WTC11 (cell line): ENCODE data around the gene IYD. TPM values are rescaled to one million over a fixed set of nuclear protein-coding genes. Genes with fewer than 3 reads are reported as not detected.
A peak's percentile ranks its signal among the peaks of the same experiment; 100 is the strongest.

ENCODE experiments used
- ATAC-seq: fragments of 200-7000 bp; cut with Tn5 transposase; 2 replicates; pipeline ENCODE4 v1.10.0; 2021; ENCODE audit warnings: mild to moderate bottlenecking, moderate library complexity
- CTCF ChIA-PET: fragments of 300-600 bp; sonication (Branson Sonifier 250); formaldehyde crosslinking; loops from one replicate; lab custom pipeline; 2021; ENCODE audit warnings: antibody characterized with exemption; lab: Charles Lee
- POLR2A ChIA-PET: fragments of 350-600 bp; sonication (Branson Sonifier 250); formaldehyde crosslinking; loops from one replicate; lab custom pipeline; 2021; ENCODE audit warnings: antibody characterized with exemption; lab: Charles Lee
- DNase-seq: peaks from one replicate; pipeline ENCODE4 v3.0.0; 2021; ENCODE audit warnings: low spot score
- H3K27ac Mint-ChIP-seq: 2 replicates; pipeline ENCODE4 v1.8.0; 2021; ENCODE audit warnings: mixed read lengths
- H3K27me3 Mint-ChIP-seq: 2 replicates; pipeline ENCODE4 v1.8.0; 2021; ENCODE audit warnings: low read depth, mild to moderate bottlenecking, moderate library complexity, mixed read lengths
- H3K36me3 Mint-ChIP-seq: 2 replicates; pipeline ENCODE4 v1.8.0; 2021; ENCODE audit warnings: mixed read lengths
- H3K4me1 Mint-ChIP-seq: 2 replicates; pipeline ENCODE4 v1.8.0; 2022; ENCODE audit warnings: mixed read lengths
- H3K4me3 Mint-ChIP-seq: 2 replicates; pipeline ENCODE4 v1.8.0; 2021; ENCODE audit warnings: mild to moderate bottlenecking, moderate library complexity, mixed read lengths
- H3K9me3 Mint-ChIP-seq: 2 replicates; pipeline ENCODE4 v1.8.0; 2021; ENCODE audit warnings: mixed read lengths
- ATF1 ChIP-seq: sonication (generic); formaldehyde crosslinking; IDR thresholded peaks from 2 replicates; pipeline ENCODE4 v1.8.1; 2023; ENCODE audit warnings: mild to moderate bottlenecking, moderate library complexity, missing genetic modification reagents
- ESRRA ChIP-seq: sonication (generic); formaldehyde crosslinking; IDR thresholded peaks from 2 replicates; pipeline ENCODE4 v1.8.1; 2022; ENCODE audit warnings: mild to moderate bottlenecking, missing genetic modification reagents, borderline replicate concordance
- FOXP4 ChIP-seq: sonication (generic); formaldehyde crosslinking; IDR thresholded peaks from 2 replicates; pipeline ENCODE4 v1.8.0; 2022; ENCODE audit warnings: mild to moderate bottlenecking, missing genetic modification reagents
- HMGA2 ChIP-seq: fragments of 250-450 bp; sonication (Bioruptor Pico); IDR thresholded peaks from 2 replicates; pipeline ENCODE4 v1.4.0; 2021; ENCODE audit warnings: mild to moderate bottlenecking, moderate library complexity
- JUN ChIP-seq: sonication (generic); formaldehyde crosslinking; IDR thresholded peaks from 2 replicates; pipeline ENCODE4 v1.8.0; 2023; ENCODE audit warnings: mild to moderate bottlenecking, missing genetic modification reagents
- KAT7 ChIP-seq: sonication (generic); formaldehyde crosslinking; IDR thresholded peaks from 2 replicates; pipeline ENCODE4 v1.8.1; 2023; ENCODE audit warnings: missing genetic modification reagents, mild to moderate bottlenecking, borderline replicate concordance
- NFATC4 ChIP-seq: fragments of 250-450 bp; sonication (Bioruptor Pico); IDR thresholded peaks from 2 replicates; pipeline ENCODE4 v1.9.0; 2021; ENCODE audit warnings: mild to moderate bottlenecking
- NFE2L1 ChIP-seq: sonication (generic); formaldehyde crosslinking; IDR thresholded peaks from 2 replicates; pipeline ENCODE4 v1.8.1; 2023; ENCODE audit warnings: missing genetic modification reagents
- NR1H2 ChIP-seq: sonication (generic); formaldehyde crosslinking; IDR thresholded peaks from 2 replicates; pipeline ENCODE4 v1.9.0; 2021; ENCODE audit warnings: mild to moderate bottlenecking, moderate library complexity, missing genetic modification reagents
- NR2C2 ChIP-seq: sonication (generic); formaldehyde crosslinking; IDR thresholded peaks from 2 replicates; pipeline ENCODE4 v1.8.0; 2022; ENCODE audit warnings: mild to moderate bottlenecking, missing genetic modification reagents
- RELA ChIP-seq: sonication (generic); formaldehyde crosslinking; IDR thresholded peaks from 2 replicates; pipeline ENCODE4 v1.8.1; 2022; ENCODE audit warnings: missing genetic modification reagents, mild to moderate bottlenecking, borderline replicate concordance
- RORB ChIP-seq: fragments of 250-450 bp; sonication (Bioruptor Pico); IDR thresholded peaks from 2 replicates; pipeline ENCODE4 v1.9.0; 2021; ENCODE audit warnings: mild to moderate bottlenecking
- TEAD1 ChIP-seq: sonication (generic); formaldehyde crosslinking; IDR thresholded peaks from 2 replicates; pipeline ENCODE4 v1.8.0; 2022; ENCODE audit warnings: mild to moderate bottlenecking, missing genetic modification reagents
- TP53 ChIP-seq: sonication (generic); formaldehyde crosslinking; IDR thresholded peaks from 2 replicates; pipeline ENCODE4 v1.8.1; 2023; ENCODE audit warnings: mild to moderate bottlenecking, missing genetic modification reagents
- ZBTB21 ChIP-seq: sonication (generic); formaldehyde crosslinking; IDR thresholded peaks from 2 replicates; pipeline ENCODE4 v1.8.1; 2023; ENCODE audit warnings: mild to moderate bottlenecking, missing genetic modification reagents, borderline replicate concordance
- ZNF219 ChIP-seq: sonication (generic); formaldehyde crosslinking; IDR thresholded peaks from 2 replicates; pipeline ENCODE4 v1.8.0; 2023; ENCODE audit warnings: missing genetic modification reagents, mild to moderate bottlenecking, borderline replicate concordance
- ZNF232 ChIP-seq: sonication (generic); formaldehyde crosslinking; IDR thresholded peaks from 2 replicates; pipeline ENCODE4 v1.8.0; 2022; ENCODE audit warnings: mild to moderate bottlenecking, missing genetic modification reagents
- total RNA-seq: library from RNA; stranded (reverse); gene quantifications from 3 replicates; pipeline ENCODE4 v1.2.3, GENCODE V29; 2021
- TF ChIP-seq, protein P1 (sequence below): sonication (generic); formaldehyde crosslinking; IDR thresholded peaks from 2 replicates; pipeline ENCODE4 v1.8.1; 2023; ENCODE audit warnings: mild to moderate bottlenecking, missing genetic modification reagents
- TF ChIP-seq, protein P2 (sequence below): sonication (generic); formaldehyde crosslinking; IDR thresholded peaks from 2 replicates; pipeline ENCODE4 v1.8.1; 2022; ENCODE audit warnings: mild to moderate bottlenecking, moderate library complexity, missing genetic modification reagents
- TF ChIP-seq, protein P3 (sequence below): sonication (generic); formaldehyde crosslinking; IDR thresholded peaks from 2 replicates; pipeline ENCODE4 v1.8.1; 2023; ENCODE audit warnings: mild to moderate bottlenecking, missing genetic modification reagents, moderate library complexity

IYD gene
- total RNA-seq, 1 experiment from 2014 or later: not detected

DNA sequence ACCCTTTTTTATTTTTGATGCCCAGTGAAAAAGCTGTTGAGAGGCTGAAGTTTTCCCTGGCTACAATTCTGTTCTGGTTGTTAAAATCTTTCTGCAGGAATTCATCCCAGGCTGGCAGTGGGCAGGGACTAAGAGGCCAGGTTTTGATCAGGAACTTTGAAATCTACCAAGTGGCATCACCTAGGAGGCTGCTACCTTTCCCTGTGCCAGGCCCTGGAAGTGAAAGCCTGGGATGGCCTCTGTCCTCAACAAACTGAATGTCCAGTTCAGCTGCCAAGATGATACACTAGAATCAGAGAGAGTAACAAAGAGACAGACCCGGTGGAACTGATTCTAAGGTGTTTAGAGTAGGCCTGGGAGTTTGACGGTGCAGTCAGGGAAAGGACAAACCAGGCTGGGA is 596 bp downstream of the IYD start:
- H3K27ac Mint-ChIP-seq: no peak overlapping the region
- TF ChIP-seq, protein P1, sequence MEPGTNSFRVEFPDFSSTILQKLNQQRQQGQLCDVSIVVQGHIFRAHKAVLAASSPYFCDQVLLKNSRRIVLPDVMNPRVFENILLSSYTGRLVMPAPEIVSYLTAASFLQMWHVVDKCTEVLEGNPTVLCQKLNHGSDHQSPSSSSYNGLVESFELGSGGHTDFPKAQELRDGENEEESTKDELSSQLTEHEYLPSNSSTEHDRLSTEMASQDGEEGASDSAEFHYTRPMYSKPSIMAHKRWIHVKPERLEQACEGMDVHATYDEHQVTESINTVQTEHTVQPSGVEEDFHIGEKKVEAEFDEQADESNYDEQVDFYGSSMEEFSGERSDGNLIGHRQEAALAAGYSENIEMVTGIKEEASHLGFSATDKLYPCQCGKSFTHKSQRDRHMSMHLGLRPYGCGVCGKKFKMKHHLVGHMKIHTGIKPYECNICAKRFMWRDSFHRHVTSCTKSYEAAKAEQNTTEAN (CRISPR knock-in tag): no peak
- no peak for TF ChIP-seq HMGA2 (CRISPR knock-in tag)
- TF ChIP-seq ESRRA (CRISPR knock-in tag): no peak
- TF ChIP-seq, protein P2, sequence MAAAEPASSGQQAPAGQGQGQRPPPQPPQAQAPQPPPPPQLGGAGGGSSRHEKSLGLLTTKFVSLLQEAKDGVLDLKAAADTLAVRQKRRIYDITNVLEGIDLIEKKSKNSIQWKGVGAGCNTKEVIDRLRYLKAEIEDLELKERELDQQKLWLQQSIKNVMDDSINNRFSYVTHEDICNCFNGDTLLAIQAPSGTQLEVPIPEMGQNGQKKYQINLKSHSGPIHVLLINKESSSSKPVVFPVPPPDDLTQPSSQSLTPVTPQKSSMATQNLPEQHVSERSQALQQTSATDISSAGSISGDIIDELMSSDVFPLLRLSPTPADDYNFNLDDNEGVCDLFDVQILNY: no peak
- TF ChIP-seq, protein P3, sequence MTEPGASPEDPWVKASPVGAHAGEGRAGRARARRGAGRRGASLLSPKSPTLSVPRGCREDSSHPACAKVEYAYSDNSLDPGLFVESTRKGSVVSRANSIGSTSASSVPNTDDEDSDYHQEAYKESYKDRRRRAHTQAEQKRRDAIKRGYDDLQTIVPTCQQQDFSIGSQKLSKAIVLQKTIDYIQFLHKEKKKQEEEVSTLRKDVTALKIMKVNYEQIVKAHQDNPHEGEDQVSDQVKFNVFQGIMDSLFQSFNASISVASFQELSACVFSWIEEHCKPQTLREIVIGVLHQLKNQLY (CRISPR knock-in tag): no peak
- TF ChIP-seq RORB: no peak
- no peak for TF ChIP-seq TP53 (CRISPR knock-in tag)
- no peak for TF ChIP-seq ATF1 (CRISPR knock-in tag)
- TF ChIP-seq ZBTB21 (CRISPR knock-in tag): no peak
- TF ChIP-seq JUN (CRISPR knock-in tag): no peak
- no peak for TF ChIP-seq NR2C2 (CRISPR knock-in tag)
- TF ChIP-seq NR1H2 (CRISPR knock-in tag): no peak
- no peak for TF ChIP-seq NFE2L1 (CRISPR knock-in tag)
- TF ChIP-seq ZNF219 (CRISPR knock-in tag): no peak
- no peak for TF ChIP-seq RELA (CRISPR knock-in tag)
- no peaks in the 10 kb centered on the region for H3K36me3 Mint-ChIP-seq
- H3K27me3 Mint-ChIP-seq: no peaks in the 10 kb centered on the region
- ChIA-PET POLR2A (no interaction called here), CTCF (no interaction called here)
- ATAC-seq: no peak
- no peak for DNase-seq
- H3K9me3 Mint-ChIP-seq: no peaks in the 10 kb centered on the region
- no peaks in the 10 kb centered on the region for H3K4me1 Mint-ChIP-seq
- H3K4me3 Mint-ChIP-seq: no peak overlapping the region

DNA sequence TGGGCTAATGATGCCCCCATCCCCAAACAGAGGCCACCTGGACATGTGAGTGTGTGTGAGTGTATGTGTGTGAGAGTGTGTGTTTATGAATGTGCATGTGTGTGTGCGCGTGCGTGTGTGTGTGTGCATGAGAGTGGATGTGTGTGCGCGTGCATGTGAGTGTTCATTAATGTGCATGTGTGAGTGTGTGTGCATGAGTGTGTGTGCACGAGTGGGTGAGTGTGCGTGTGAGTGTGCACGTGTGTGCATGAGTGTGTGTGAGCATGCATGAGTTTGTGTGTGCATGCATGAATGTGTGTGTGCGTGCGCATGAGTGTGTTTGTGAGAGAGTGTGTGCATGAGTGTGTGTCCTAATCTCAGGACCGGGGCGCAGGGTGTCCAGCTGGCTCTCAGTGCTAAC is 1.3 kb downstream of the IYD start:
- ChIA-PET CTCF (no interaction called here), POLR2A (no interaction called here)
- H3K36me3 Mint-ChIP-seq: no peaks in the 10 kb centered on the region
- H3K27ac Mint-ChIP-seq: no peak overlapping the region
- TF ChIP-seq, protein P1 (CRISPR knock-in tag): peak; percentile 87; the same call in 1 of the 2 replicates
- no peak for TF ChIP-seq ZNF232
- ATAC-seq (no peak), DNase-seq (no peak)
- H3K27me3 Mint-ChIP-seq: no peaks in the 10 kb centered on the region
- H3K4me3 Mint-ChIP-seq: no peak overlapping the region
- no peaks in the 10 kb centered on the region for H3K9me3 Mint-ChIP-seq
- H3K4me1 Mint-ChIP-seq: no peaks in the 10 kb centered on the region

- Mint-ChIP-seq H3K27me3 (no peaks in the 10 kb centered on the region), H3K4me1 (no peaks in the 10 kb centered on the region), H3K4me3 (no peak overlapping the region), H3K27ac (no peak overlapping the region)
- CTCF ChIA-PET: no interaction called here
- no peak for ATAC-seq
- no peak for TF ChIP-seq FOXP4 (CRISPR knock-in tag)
- no peak for TF ChIP-seq KAT7 (CRISPR knock-in tag)
- no peak for TF ChIP-seq TEAD1 (CRISPR knock-in tag)
- no peak for TF ChIP-seq NFATC4 (CRISPR knock-in tag)
- TF ChIP-seq, all 79 proteins: peak for 0
- POLR2A ChIA-PET: no interaction called here
- DNase-seq: no peak
- Mint-ChIP-seq H3K9me3 (no peaks in the 10 kb centered on the region), H3K36me3 (no peaks in the 10 kb centered on the region)
Measured at GRCh38 chr6:150371356-150371755, 2.5 kb downstream of the IYD start.
